Stomach (tissue), 4 donors: ENCODE data around the gene UQCRC1.

Source experiments
- CTCF ChIP-seq, 7 experiments: fragments of 450-650 bp in 4 of 7; fragments of 200-600 bp in 3 of 7; sonication (generic) in 3 of 7; IDR thresholded peaks; one replicate each; pipeline ENCODE4 v1.5.1; 2016 to 2019; ENCODE audit warnings: antibody characterized with exemption in 7 of 7, control low read depth in 2 of 7, mild to moderate bottlenecking in 1 of 7
- POLR2A ChIP-seq, 4 donors: fragments of 450-650 bp; IDR thresholded peaks; one replicate each; pipeline ENCODE4 v1.6.1; 2016; ENCODE audit warnings: antibody characterized with exemption in 4 of 4, control low read depth in 2 of 4, mild to moderate bottlenecking in 1 of 4, moderate library complexity in 1 of 4
- POLR2AphosphoS5 ChIP-seq, 3 donors: sonication (generic); formaldehyde crosslinking; IDR thresholded peaks; one replicate each; pipeline ENCODE4 v1.6.1; 2016; ENCODE audit warnings: antibody characterized with exemption in 3 of 3

- TF ChIP-seq CTCF (IDR thresholded peaks at IDR 0.05) = no peak
- TF ChIP-seq POLR2A (IDR thresholded peaks at IDR 0.05) = no peak
- TF ChIP-seq POLR2AphosphoS5 (IDR thresholded peaks at IDR 0.05) = no peak
These were observed 24.3 kb upstream of the UQCRC1 start for GRCh38 chr3:48633743-48634142.
